ENCODE measurements around the gene INSC.
"Not testable (repeated sequence)": the region's sequence is repeated elsewhere in the genome, so short reads cannot be mapped to it uniquely, and the experiment has no call there.

INSC gene

GRCh38 chr11:15114501-15115475, at the start of gene INSC:
Gene INSC, plus strand, starts transcription at chr11:15114923. Its CDS starts 34,252 bp downstream, at chr11:15149175.
- DNase-seq, result peak; percentile 48

DNA sequence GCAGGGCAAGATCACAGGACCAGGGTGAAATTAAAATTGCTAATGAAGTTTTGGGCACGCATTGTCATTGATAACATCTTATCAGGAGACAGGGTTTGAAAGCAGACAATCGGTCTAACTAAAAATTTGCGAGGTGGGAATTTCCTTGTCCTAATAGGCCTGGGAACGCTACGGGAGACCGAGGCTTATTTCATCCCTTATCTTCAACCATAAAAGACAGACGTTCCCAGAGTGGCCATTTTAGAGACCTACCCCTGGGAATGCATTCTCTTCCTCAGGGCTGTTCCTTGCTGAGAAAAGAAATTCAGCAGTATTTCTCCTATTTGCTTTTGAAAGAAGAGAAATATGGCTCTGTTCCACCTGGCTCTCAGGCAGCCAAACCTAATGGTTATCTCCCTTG, 45.0 kb upstream of the INSC start:
- DNase-seq, result not testable (repeated sequence)

DNA sequence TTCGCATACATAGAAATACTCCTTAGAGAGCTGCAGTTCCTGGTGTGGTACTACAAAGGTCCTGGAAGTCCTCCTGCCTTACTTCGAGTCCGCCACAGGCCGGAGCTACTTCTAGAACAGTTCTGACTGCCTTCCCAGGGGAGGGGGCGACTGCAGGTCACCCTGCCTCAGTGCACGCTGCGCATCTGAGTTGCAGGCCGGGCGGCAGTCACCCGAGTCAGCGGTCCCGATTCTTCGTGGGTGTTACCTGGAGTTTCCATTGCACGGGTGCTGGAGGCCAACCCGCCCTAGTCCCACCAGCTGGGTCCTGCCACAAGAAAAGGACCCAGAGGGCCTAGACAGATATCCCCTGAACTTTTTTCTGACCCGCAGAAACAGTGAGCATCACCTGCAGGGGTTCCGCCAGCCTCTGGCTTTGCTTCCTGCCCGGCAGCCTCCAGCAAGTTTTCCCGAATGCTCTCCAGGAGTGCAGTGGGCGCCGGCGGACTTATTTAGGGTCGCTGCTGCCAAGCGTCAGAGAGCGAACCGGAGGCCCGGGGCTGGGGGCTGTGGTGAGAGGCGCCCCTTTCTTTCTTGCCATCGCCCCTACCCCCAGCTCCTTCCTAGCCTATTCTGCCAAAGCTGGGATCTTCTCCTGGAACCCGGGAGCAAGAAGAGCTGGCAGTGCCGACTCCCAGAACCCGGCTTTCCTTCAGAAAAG, 43.0 kb upstream of the INSC start:
- no peak for DNase-seq

- DNase-seq, result no peak
Measured at GRCh38 chr11:15072551-15073143, 42.1 kb upstream of the INSC start.

DNA sequence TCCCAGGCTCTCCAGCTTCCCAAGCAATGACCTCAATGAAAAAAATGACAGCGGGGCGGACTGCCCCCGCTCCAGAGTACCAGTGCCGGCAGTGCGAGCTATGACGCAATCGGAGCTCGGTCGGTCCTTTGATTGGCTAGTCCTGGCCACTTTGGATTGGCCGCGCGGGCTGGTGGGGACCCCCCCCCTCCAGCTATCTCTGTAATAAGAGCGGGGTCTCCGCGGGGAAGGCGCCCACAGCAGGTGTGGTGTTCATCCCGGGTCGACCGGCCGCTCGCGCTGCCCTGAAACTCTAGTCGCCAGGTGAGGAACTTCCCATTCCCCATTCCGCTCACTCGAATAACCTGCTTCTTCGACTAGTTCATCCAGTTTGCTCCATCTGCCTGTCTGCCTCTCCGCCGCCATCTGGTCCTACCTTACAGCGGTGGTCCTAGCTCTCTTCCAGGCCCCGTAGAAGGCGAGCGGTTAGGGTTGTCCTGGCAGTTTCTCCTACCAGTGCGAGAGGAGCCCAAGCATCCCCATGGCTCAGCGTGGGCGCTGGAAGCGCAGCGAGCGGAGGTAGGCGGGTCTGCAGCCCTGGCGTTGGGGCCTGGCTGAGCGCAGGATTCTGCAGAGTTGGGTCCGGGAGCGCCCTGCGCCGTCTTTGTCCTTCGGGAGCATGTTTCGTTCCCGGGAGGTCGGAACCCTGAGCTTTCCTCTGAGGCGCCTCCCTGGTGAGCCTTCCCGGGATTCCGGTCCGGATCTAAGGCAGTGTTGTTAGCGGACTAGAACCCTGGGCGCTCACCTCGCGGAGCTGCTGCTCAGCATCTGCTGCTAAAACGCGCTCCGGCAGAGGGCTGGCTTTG, 41.1 kb upstream of the INSC start, which contains the start of gene CALCB:
Gene CALCB (plus strand): TSS at position 233 of the 845 bp plus-strand sequence. CDS start 1,126 bp downstream, outside the sequence.
- peak; percentile 72 for DNase-seq

GRCh38 chr11:15074206-15075161, 40.2 kb upstream of the INSC start:
- DNase-seq, result peak; percentile 89

DNA sequence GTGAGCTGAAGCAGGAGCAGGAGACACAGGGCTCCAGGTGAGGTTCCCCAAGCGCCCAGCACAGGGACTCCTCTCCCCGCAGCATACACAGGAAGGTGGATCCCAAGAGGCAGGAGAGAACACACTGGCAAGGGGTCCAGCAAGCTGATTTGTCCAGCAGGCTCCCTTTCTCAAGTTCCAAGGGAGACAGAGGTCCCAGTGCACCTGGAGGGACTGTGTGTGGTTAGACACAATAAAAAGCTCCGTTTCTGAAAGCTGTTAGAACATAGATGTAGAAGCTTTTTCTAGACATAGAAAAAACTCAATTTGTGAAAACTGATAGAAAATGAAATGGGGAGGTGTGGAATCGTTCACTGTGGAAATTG, 39.6 kb upstream of the INSC start:
- DNase-seq, result no peak

DNA sequence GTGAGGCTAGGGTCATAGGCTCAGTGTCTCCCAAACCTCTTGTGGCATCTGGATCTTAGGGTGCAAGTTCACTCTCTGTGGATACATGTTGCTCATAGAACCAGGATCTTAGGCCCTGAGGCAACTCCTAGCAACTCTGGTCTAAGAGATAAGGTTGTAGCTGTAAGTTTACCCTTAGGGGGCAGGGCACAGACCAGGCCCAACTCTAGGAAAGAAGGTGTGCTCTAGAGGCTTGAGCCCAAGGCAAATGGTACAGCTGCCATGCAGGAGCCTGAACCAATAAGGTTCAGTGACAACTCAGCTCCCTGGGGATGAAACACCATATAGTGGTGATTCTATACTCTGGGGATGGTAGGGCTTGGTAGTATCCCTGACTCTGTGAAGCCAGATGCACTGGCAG, 23.5 kb upstream of the INSC start:
- DNase-seq, result no peak

- no peak for DNase-seq
Measured at GRCh38 chr11:15091625-15092024, 23.1 kb upstream of the INSC start.

- no peak for DNase-seq
Measured at GRCh38 chr11:15093432-15093831, 21.3 kb upstream of the INSC start.

GRCh38 chr11:15095736-15096228, 18.9 kb upstream of the INSC start:
- no peak for DNase-seq

DNA sequence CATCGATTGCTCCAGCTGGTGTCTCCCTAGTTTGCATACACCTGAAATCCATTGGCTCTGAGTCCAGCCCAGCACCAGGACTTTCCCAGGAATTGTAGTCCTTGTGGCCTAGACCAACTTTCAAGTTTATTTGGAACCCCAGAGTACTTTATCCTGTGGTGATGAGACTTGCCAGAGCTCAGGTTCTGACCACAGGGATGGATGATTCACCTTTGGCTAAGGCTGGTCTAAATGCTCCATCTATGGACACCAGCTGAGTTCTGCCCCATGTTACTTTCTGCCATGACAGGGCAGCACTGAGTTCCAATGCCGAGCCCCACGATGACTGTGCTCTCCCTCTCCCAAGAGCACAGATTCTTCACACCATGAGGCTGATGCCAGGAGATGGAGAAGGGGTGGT, 17.3 kb upstream of the INSC start:
- DNase-seq, result no peak

- no peak for DNase-seq
Measured at GRCh38 chr11:15099267-15099666, 15.5 kb upstream of the INSC start.

GRCh38 chr11:15101072-15101709, 13.5 kb upstream of the INSC start:
- peak; percentile 53 for DNase-seq

DNA sequence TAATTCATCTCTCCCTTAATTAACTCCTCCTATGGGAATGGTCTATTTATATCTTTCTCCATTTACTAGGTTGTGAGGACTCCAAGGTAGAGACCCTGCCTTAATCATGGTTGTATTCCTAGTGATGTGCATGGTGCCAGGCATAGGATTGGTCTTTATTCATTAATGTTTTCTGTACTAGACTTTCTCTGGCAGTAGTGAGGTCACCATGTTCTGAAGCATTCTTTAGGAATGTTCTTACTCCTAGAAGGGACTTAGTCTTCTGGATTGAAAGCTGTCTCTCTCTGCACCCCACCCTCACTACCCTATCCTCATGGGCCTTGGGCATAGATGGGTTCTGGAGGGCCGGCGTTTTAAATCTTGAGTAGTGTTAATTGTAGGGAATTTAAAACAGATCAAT, 10.6 kb upstream of the INSC start:
- no peak for DNase-seq

DNA sequence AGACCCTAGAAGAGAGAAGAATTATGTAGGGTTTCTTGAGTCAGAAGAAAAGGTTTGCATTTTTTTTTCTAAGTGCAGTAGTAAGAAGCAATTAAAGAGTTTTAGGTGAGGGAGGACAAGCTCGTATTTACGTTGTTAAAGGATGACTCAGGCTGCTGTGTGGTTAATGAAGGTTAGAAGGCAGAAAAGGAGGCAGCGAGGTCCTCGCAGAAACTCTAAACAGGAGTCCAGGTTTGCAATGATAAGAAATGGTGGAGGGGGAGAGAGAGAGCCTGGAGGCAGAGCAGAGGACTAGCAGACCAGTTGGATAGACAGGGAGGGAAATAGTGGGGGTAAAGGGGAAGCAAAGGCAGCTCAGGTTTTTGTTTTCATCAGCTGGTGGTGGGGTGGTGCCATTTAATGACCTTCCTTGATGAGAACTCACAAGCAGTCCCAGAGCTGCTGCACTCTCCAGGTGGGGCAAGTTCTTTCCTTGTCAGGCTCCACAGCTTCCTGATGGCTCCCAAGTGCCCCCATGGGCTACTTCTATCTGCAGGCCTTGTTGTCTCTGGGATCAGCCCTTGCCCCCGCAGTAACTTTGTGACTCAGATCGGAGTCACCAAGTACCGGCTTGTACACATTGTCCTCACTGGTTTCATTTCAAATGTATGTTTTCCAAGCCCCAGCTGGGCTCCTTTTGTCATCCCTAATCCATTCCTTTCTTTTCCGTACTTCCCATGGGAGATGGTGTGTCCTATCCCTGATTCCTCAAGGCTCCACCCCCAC, 8.3 kb upstream of the INSC start:
- DNase-seq, result no peak

GRCh38 chr11:15107730-15108515, 6.8 kb upstream of the INSC start:
- no peak for DNase-seq

- DNase-seq, result no peak
Measured at GRCh38 chr11:15108592-15109130, 6.1 kb upstream of the INSC start.

- DNase-seq, result no peak
Measured at GRCh38 chr11:15109602-15110001, 5.1 kb upstream of the INSC start.
